ENCODE results near the gene XYLT1. TPM values are rescaled to one million over a fixed set of nuclear protein-coding genes. Genes with fewer than 3 reads are reported as not detected.

XYLT1 gene
- total RNA-seq, 2 donors from 2014 or later, result 24.2 to 28.6 TPM

- intact Hi-C loops (cut with DNase I, micrococcal nuclease), result no loop called here
- ATAC-seq (no peak), DNase-seq (no peak)
Observed at GRCh38 chr16:17444658-17445057, 26.1 kb downstream of the XYLT1 start.

GRCh38 chr16:17440131-17440530 is 30.6 kb downstream of the XYLT1 start:
- intact Hi-C loops (cut with DNase I, micrococcal nuclease), result no loop called here
- no peak for ATAC-seq
- DNase-seq, result no peak

- intact Hi-C loops (cut with DNase I, micrococcal nuclease), result no loop called here
- DNase-seq, result no peak
- no peak for ATAC-seq
Observed at GRCh38 chr16:17439580-17439979, 31.2 kb downstream of the XYLT1 start.

GRCh38 chr16:17437981-17438380 is 32.8 kb downstream of the XYLT1 start:
- no peak for DNase-seq
- no peak for ATAC-seq
- intact Hi-C loops (cut with DNase I, micrococcal nuclease), result no loop called here

GRCh38 chr16:17437127-17437720 is 33.5 kb downstream of the XYLT1 start:
- intact Hi-C loops (cut with DNase I, micrococcal nuclease), result no loop called here
- DNase-seq, result no peak
- ATAC-seq, result no peak

- intact Hi-C loops (cut with DNase I, micrococcal nuclease), result no loop called here
- ATAC-seq, result no peak
- DNase-seq, result no peak
Observed at GRCh38 chr16:17435318-17435717, 35.4 kb downstream of the XYLT1 start.

- ATAC-seq (no peak), DNase-seq (no peak)
- intact Hi-C loops (cut with DNase I, micrococcal nuclease), result no loop called here
Observed at GRCh38 chr16:17433577-17434451, 36.9 kb downstream of the XYLT1 start.

GRCh38 chr16:17432901-17433576 is 37.7 kb downstream of the XYLT1 start:
- intact Hi-C loops (cut with DNase I, micrococcal nuclease), result no loop called here
- DNase-seq, result no peak
- no peak for ATAC-seq

- ATAC-seq (no peak), DNase-seq (no peak)
- intact Hi-C loops (cut with DNase I, micrococcal nuclease), result no loop called here
Observed at GRCh38 chr16:17431968-17432625, 38.7 kb downstream of the XYLT1 start.

- no peak for DNase-seq
- no peak for ATAC-seq
- intact Hi-C loops (cut with DNase I, micrococcal nuclease), result no loop called here
Observed at GRCh38 chr16:17431012-17431411, 39.7 kb downstream of the XYLT1 start.

- intact Hi-C loops (cut with DNase I, micrococcal nuclease), result no loop called here
- ATAC-seq (peak; percentile 93), DNase-seq (no peak)
Observed at GRCh38 chr16:17426451-17426850, 44.3 kb downstream of the XYLT1 start.

- ATAC-seq, result peak; percentile 25
- no peak for DNase-seq
- intact Hi-C loops (cut with DNase I, micrococcal nuclease), result no loop called here
Observed at GRCh38 chr16:17424771-17425170, 46.0 kb downstream of the XYLT1 start.

GRCh38 chr16:17423221-17423620 is 47.5 kb downstream of the XYLT1 start:
- DNase-seq, result no peak
- ATAC-seq, result peak; percentile 66
- intact Hi-C loops (cut with DNase I, micrococcal nuclease), result no loop called here

GRCh38 chr16:17420816-17421215 is 49.9 kb downstream of the XYLT1 start:
- no peak for DNase-seq
- intact Hi-C loops (cut with DNase I, micrococcal nuclease), result no loop called here
- no peak for ATAC-seq

GRCh38 chr16:17419266-17419665 is 51.5 kb downstream of the XYLT1 start:
- no peak for ATAC-seq
- intact Hi-C loops (cut with DNase I, micrococcal nuclease), result no loop called here

GRCh38 chr16:17417740-17418139 is 53.0 kb downstream of the XYLT1 start:
- intact Hi-C loops (cut with DNase I, micrococcal nuclease), result no loop called here
- DNase-seq, result peak in 1 of 2 donors; percentile 48

More at GRCh38 chr16:17419266-17419665, 51.5 kb downstream of the XYLT1 start:
- no peak for DNase-seq

GRCh38 chr16:17416461-17417311 is 54.1 kb downstream of the XYLT1 start:
- intact Hi-C loops (cut with DNase I, micrococcal nuclease), result no loop called here
- DNase-seq (peak; percentile 36 to 50), ATAC-seq (peak; percentile 47)

More at GRCh38 chr16:17417740-17418139, 53.0 kb downstream of the XYLT1 start:
- ATAC-seq, result peak; percentile 56

GRCh38 chr16:17414916-17415315 is 55.8 kb downstream of the XYLT1 start:
- no peak for ATAC-seq
- no peak for DNase-seq
- intact Hi-C loops (cut with DNase I, micrococcal nuclease), result no loop called here

Measured in left colon (tissue), 2 donors.